ENCODE results near the gene ZHX3. TPM values are rescaled to one million over a fixed set of nuclear protein-coding genes. Genes with fewer than 3 reads are reported as not detected.

ZHX3 gene
- total and polyA plus RNA-seq, 2 of the 4 experiments (the other 2 are of a cell fraction) = 25.0 to 28.0 TPM

DNA sequence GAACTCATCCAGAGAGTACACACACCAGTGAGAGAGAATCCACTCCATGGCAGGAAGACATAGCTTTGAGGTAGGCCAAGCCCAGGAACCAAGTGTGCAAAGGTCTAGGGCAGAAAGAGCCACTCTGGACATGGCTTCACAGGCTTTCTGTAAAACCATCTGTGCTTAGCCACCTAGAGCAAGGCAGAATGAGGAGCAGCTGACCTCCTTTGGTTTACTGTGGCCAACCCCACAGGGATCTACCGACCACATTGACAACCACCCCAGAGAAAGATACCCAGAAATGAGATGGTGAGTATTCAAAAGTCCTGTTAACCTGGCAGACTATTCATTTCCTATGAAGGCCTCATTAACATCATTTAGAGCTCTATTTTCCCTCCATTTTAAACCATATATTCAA, 10.5 kb downstream of the ZHX3 start:
- ATAC-seq (ENCODE audit: low read depth) (no peak), DNase-seq (no peak)
- H3K18ac ChIP-seq (ENCODE audit: low read depth, low read length) = no peak overlapping the region
- H4K91ac ChIP-seq (ENCODE audit: insufficient read depth, low read depth, low read length) = no peak overlapping the region
- in situ Hi-C loops (cut with MboI; ENCODE audit: low sequenced_read_pairs) (no loop called here), dilution Hi-C loops (cut with HindIII; ENCODE audit: low sequenced_read_pairs, unreplicated experiment) (no loop called here), intact Hi-C loops (cut with micrococcal nuclease) (no loop called here)
- no peak overlapping the region for H2BK20ac ChIP-seq (ENCODE audit: low read depth, low read length)
- H2BK120ac ChIP-seq (ENCODE audit: low read depth, low read length) = no peak overlapping the region
- H3K79me1 ChIP-seq (ENCODE audit: low read depth in 1 of 2, low read length in 2 of 2) = peaks cover 52 to 80% of the 10 kb centered on the region in 2 experiments
- no peak overlapping the region; a peak in 1 of 4 replicates for H4K8ac ChIP-seq (ENCODE audit: low read depth in 2 of 2, low read length in 2 of 2)
- no peak overlapping the region for H3K14ac ChIP-seq (replicated peaks; ENCODE audit: low read depth, low read length)
- no peak overlapping the region for H3K9ac ChIP-seq (ENCODE audit: low read depth, low read length)
- H2BK15ac ChIP-seq (ENCODE audit: low read depth, low read length) = no peak overlapping the region
- H2AK5ac ChIP-seq (ENCODE audit: low read depth, low read length) = 0 out of 2 replicates have a peak overlapping the region, but pooled peaks have one; percentile 17
- H3K4me1 ChIP-seq (ENCODE audit: control insufficient read depth, insufficient read depth, low read length) = peaks cover 17% of the 10 kb centered on the region
- no peaks in the 10 kb centered on the region for H3K9me3 ChIP-seq (ENCODE audit: control insufficient read depth, insufficient read depth, low read length)
- peaks cover 25% of the 10 kb centered on the region for H3K9me1 ChIP-seq (ENCODE audit: insufficient read depth, low read length)
- H3K23ac ChIP-seq (ENCODE audit: low read depth, low read length) = no peak overlapping the region; the same call in 1 of the 2 replicates
- ChIA-PET POLR2A (ENCODE audit: unreplicated experiment) (no interaction called here), CTCF (no interaction called here)
- no peaks in the 10 kb centered on the region for H3K27me3 ChIP-seq (ENCODE audit: control insufficient read depth, insufficient read depth, low read length)
- TF ChIP-seq, protein P1, sequence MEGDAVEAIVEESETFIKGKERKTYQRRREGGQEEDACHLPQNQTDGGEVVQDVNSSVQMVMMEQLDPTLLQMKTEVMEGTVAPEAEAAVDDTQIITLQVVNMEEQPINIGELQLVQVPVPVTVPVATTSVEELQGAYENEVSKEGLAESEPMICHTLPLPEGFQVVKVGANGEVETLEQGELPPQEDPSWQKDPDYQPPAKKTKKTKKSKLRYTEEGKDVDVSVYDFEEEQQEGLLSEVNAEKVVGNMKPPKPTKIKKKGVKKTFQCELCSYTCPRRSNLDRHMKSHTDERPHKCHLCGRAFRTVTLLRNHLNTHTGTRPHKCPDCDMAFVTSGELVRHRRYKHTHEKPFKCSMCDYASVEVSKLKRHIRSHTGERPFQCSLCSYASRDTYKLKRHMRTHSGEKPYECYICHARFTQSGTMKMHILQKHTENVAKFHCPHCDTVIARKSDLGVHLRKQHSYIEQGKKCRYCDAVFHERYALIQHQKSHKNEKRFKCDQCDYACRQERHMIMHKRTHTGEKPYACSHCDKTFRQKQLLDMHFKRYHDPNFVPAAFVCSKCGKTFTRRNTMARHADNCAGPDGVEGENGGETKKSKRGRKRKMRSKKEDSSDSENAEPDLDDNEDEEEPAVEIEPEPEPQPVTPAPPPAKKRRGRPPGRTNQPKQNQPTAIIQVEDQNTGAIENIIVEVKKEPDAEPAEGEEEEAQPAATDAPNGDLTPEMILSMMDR (conservative IDR thresholded peaks at IDR 0.05; ENCODE audit: low read depth, low read length) = no peak
- TF ChIP-seq RAD21 (IDR thresholded peaks at IDR 0.05; ENCODE audit: low read length) = no peak
- TF ChIP-seq POLR2A (IDR thresholded peaks at IDR 0.05; ENCODE audit: low read depth, low read length) = no peak
- no peak for TF ChIP-seq RFX5 (IDR thresholded peaks at IDR 0.05; ENCODE audit: low read depth, low read length)
- no peak for TF ChIP-seq MXI1 (IDR thresholded peaks at IDR 0.05; ENCODE audit: borderline replicate concordance, low read depth, low read length)
- TF ChIP-seq NFE2L2 (IDR thresholded peaks at IDR 0.05; ENCODE audit: low read depth, low read length) = no peak
- no peak for TF ChIP-seq RCOR1 (IDR thresholded peaks at IDR 0.05; ENCODE audit: insufficient replicate concordance, low read length)
- no peak for TF ChIP-seq MAFK (IDR thresholded peaks at IDR 0.05; ENCODE audit: low read depth, low read length)
- TF ChIP-seq CEBPB (IDR thresholded peaks at IDR 0.05; ENCODE audit: low read depth, low read length) = no peak
- TF ChIP-seq BHLHE40 (IDR thresholded peaks at IDR 0.05; ENCODE audit: low read depth, low read length) = no peak
- no peak for TF ChIP-seq FOS (IDR thresholded peaks at IDR 0.05; ENCODE audit: low read depth, low read length)
- no peak for TF ChIP-seq SMC3 (IDR thresholded peaks at IDR 0.05; ENCODE audit: low read depth, low read length)
- no peak for TF ChIP-seq MAZ (IDR thresholded peaks at IDR 0.05; ENCODE audit: borderline replicate concordance, low read depth, low read length)
- TF ChIP-seq, protein P2, sequence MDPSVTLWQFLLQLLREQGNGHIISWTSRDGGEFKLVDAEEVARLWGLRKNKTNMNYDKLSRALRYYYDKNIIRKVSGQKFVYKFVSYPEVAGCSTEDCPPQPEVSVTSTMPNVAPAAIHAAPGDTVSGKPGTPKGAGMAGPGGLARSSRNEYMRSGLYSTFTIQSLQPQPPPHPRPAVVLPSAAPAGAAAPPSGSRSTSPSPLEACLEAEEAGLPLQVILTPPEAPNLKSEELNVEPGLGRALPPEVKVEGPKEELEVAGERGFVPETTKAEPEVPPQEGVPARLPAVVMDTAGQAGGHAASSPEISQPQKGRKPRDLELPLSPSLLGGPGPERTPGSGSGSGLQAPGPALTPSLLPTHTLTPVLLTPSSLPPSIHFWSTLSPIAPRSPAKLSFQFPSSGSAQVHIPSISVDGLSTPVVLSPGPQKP (IDR thresholded peaks at IDR 0.05; ENCODE audit: borderline replicate concordance, low read depth, low read length) = no peak
- no peak for TF ChIP-seq CHD1 (IDR thresholded peaks at IDR 0.05; ENCODE audit: low read depth, low read length)
- TF ChIP-seq, protein P3, sequence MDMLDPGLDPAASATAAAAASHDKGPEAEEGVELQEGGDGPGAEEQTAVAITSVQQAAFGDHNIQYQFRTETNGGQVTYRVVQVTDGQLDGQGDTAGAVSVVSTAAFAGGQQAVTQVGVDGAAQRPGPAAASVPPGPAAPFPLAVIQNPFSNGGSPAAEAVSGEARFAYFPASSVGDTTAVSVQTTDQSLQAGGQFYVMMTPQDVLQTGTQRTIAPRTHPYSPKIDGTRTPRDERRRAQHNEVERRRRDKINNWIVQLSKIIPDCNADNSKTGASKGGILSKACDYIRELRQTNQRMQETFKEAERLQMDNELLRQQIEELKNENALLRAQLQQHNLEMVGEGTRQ (IDR thresholded peaks at IDR 0.05; ENCODE audit: low read depth, low read length) = no peak
- H2BK5ac ChIP-seq (ENCODE audit: low read depth, low read length, poor library complexity, severe bottlenecking) = no peak overlapping the region
- no CpG with 5 or more reads among the region's 1 CpG for WGBS, 2 experiments (ENCODE audit: extremely low coverage in 2 of 2, insufficient read length in 1 of 2)
- H2AFZ ChIP-seq (replicated peaks; ENCODE audit: low read length, poor library complexity) = no peak overlapping the region
- no peaks in the 10 kb centered on the region for H3K36me3 ChIP-seq (ENCODE audit: control insufficient read depth, insufficient read depth, low read length)
- peaks cover 51% of the 10 kb centered on the region for H4K20me1 ChIP-seq (ENCODE audit: insufficient read depth, low read length)
- no peak overlapping the region for H3K56ac ChIP-seq (ENCODE audit: extremely low read depth, insufficient read depth, low read length)
- H3K4me3 ChIP-seq (ENCODE audit: insufficient read depth, low read depth, low read length) = no peak overlapping the region
- no TSS peak for BruUV-seq (replicated peaks)
- no peak overlapping the region for H2AK9ac ChIP-seq (replicated peaks; ENCODE audit: low read depth, low read length, poor library complexity)
- no peak overlapping the region for H3K4me2 ChIP-seq (ENCODE audit: low read depth, low read length)
- H3K27ac ChIP-seq (ENCODE audit: insufficient read depth, low read length) = no peak overlapping the region
- H3K4ac ChIP-seq (ENCODE audit: low read depth, low read length) = no peak overlapping the region
- no peak overlapping the region for H4K5ac ChIP-seq (ENCODE audit: low read depth, low read length)
